Duodenal mucosa (tissue), 2 donors: ENCODE results near the gene GNA15.

Source experiments
- H3K27ac ChIP-seq: one replicate; pipeline ENCODE4 v1.7.0; 2013; ENCODE audit warnings: low read depth, low read length
- H3K27me3 ChIP-seq, 2 donors: one replicate each; pipeline ENCODE4 v1.7.0; 2013; ENCODE audit warnings: low read length in 2 of 2, control low read depth in 1 of 2; ENCODE audit not compliant: insufficient read depth in 2 of 2, control insufficient read depth in 1 of 2
- H3K36me3 ChIP-seq, 2 donors: one replicate each; pipeline ENCODE4 v1.7.0; 2013; ENCODE audit warnings: low read length in 2 of 2, control low read depth in 1 of 2; ENCODE audit not compliant: insufficient read depth in 2 of 2, control insufficient read depth in 1 of 2
- H3K4me1 ChIP-seq, 2 donors: one replicate each; pipeline ENCODE4 v1.7.0; 2013; ENCODE audit warnings: low read length in 2 of 2, control low read depth in 1 of 2; ENCODE audit not compliant: insufficient read depth in 2 of 2, control insufficient read depth in 1 of 2
- H3K4me3 ChIP-seq, 2 donors: one replicate each; pipeline ENCODE4 v1.7.0; 2013; ENCODE audit warnings: low read length in 2 of 2, low read depth in 1 of 2
- H3K9ac ChIP-seq, 2 donors: one replicate each; pipeline ENCODE4 v1.7.0; 2013; ENCODE audit warnings: low read length in 2 of 2, low read depth in 1 of 2
- H3K9me3 ChIP-seq, 2 donors: one replicate each; pipeline ENCODE4 v1.7.0; 2013; ENCODE audit warnings: low read length in 2 of 2, control low read depth in 1 of 2; ENCODE audit not compliant: control insufficient read depth in 1 of 2

The GNA15 gene

DNA sequence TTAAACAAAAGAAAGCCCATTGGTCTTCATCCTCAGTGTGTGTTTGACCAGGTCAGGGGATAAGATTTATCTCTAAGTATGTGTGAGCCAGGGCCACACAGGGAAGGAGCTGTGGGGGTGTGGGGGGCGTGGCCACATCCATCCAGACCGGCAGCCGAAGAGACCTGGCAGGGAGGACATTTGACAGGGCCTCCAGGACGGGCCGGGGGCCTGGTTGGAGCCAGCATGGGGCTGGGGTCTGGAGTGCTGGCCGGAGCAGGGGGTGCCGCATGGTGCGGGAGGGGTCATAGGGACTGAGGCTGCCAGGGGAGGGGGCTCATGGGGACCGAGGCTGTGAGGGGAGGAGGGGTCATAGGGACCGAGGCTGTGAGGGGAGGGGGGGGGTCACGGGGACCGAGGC, 20.4 kb upstream of the GNA15 start:
- no peaks in the 10 kb centered on the region for H3K9me3 ChIP-seq
- H3K36me3 ChIP-seq: peaks cover 15 to 84% of the 10 kb centered on the region in 2 donors
- no peaks in the 10 kb centered on the region for H3K4me1 ChIP-seq
- H3K4me3 ChIP-seq: no peak overlapping the region
- no peaks in the 10 kb centered on the region for H3K27me3 ChIP-seq
- H3K9ac ChIP-seq: no peak overlapping the region
- no peak overlapping the region for H3K27ac ChIP-seq

- H3K9ac ChIP-seq: no peak overlapping the region
- no peaks in the 10 kb centered on the region for H3K4me1 ChIP-seq
- no peak overlapping the region for H3K27ac ChIP-seq
Measured at GRCh38 chr19:3115916-3116602, 19.8 kb upstream of the GNA15 start.

GRCh38 chr19:3116621-3117020, 19.2 kb upstream of the GNA15 start:
- no peak overlapping the region for H3K4me3 ChIP-seq
- no peak overlapping the region for H3K9ac ChIP-seq
- H3K36me3 ChIP-seq: peaks cover 10 to 82% of the 10 kb centered on the region in 2 donors
- H3K27ac ChIP-seq: no peak overlapping the region
- H3K27me3 ChIP-seq: no peaks in the 10 kb centered on the region
- no peaks in the 10 kb centered on the region for H3K9me3 ChIP-seq
- no peaks in the 10 kb centered on the region for H3K4me1 ChIP-seq

More at GRCh38 chr19:3115916-3116602, 19.8 kb upstream of the GNA15 start:
- Histone ChIP-seq H3K9me3 (no peaks in the 10 kb centered on the region), H3K36me3 (peaks cover 15 to 82% of the 10 kb centered on the region in 2 donors), H3K4me3 (no peak overlapping the region), H3K27me3 (no peaks in the 10 kb centered on the region)

GRCh38 chr19:3117716-3118115, 18.1 kb upstream of the GNA15 start:
- Histone ChIP-seq H3K4me1 (no peaks in the 10 kb centered on the region), H3K4me3 (no peak overlapping the region), H3K9me3 (no peaks in the 10 kb centered on the region), H3K36me3 (peaks cover 10 to 84% of the 10 kb centered on the region in 2 donors), H3K9ac (no peak overlapping the region), H3K27ac (no peak overlapping the region), H3K27me3 (no peaks in the 10 kb centered on the region)

- Histone ChIP-seq H3K36me3 (peaks cover 10 to 82% of the 10 kb centered on the region in 2 donors), H3K9ac (no peak overlapping the region), H3K27me3 (no peaks in the 10 kb centered on the region)
Measured at GRCh38 chr19:3118232-3119070, 17.4 kb upstream of the GNA15 start.

DNA sequence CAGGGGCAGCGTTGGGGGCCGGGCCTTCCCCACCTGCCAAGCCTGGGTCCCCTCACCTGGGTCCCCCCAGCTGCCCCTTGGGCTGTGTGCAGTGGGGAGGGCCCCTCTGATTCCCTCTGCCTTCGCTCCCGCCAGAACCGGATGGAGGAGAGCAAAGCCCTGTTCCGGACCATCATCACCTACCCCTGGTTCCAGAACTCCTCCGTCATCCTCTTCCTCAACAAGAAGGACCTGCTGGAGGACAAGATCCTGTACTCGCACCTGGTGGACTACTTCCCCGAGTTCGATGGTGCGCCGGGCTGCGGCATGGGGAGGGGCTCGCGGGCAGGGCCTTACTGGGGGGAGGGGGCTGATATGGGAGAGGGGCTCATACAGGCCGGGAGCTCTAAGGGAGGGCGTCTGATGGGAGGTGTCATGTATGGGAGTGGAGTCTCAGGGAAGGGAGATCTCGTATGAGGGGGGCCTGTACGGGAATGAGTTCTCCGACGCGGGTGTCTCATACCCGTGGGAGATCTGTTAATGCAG, 16.7 kb upstream of the GNA15 start:
- Histone ChIP-seq H3K27me3 (no peaks in the 10 kb centered on the region), H3K9ac (no peak overlapping the region), H3K27ac (no peak overlapping the region), H3K4me3 (no peak overlapping the region), H3K9me3 (no peaks in the 10 kb centered on the region), H3K4me1 (no peaks in the 10 kb centered on the region), H3K36me3 (peaks cover 9 to 75% of the 10 kb centered on the region in 2 donors)

More at GRCh38 chr19:3118232-3119070, 17.4 kb upstream of the GNA15 start:
- Histone ChIP-seq H3K4me1 (no peaks in the 10 kb centered on the region), H3K27ac (no peak overlapping the region), H3K9me3 (no peaks in the 10 kb centered on the region), H3K4me3 (no peak overlapping the region)

- Histone ChIP-seq H3K27ac (no peak overlapping the region), H3K9ac (no peak overlapping the region), H3K27me3 (no peaks in the 10 kb centered on the region), H3K9me3 (no peaks in the 10 kb centered on the region), H3K4me1 (no peaks in the 10 kb centered on the region), H3K36me3 (peaks cover 7 to 68% of the 10 kb centered on the region in 2 donors), H3K4me3 (no peak overlapping the region)
Measured at GRCh38 chr19:3119693-3120380, 16.0 kb upstream of the GNA15 start.

DNA sequence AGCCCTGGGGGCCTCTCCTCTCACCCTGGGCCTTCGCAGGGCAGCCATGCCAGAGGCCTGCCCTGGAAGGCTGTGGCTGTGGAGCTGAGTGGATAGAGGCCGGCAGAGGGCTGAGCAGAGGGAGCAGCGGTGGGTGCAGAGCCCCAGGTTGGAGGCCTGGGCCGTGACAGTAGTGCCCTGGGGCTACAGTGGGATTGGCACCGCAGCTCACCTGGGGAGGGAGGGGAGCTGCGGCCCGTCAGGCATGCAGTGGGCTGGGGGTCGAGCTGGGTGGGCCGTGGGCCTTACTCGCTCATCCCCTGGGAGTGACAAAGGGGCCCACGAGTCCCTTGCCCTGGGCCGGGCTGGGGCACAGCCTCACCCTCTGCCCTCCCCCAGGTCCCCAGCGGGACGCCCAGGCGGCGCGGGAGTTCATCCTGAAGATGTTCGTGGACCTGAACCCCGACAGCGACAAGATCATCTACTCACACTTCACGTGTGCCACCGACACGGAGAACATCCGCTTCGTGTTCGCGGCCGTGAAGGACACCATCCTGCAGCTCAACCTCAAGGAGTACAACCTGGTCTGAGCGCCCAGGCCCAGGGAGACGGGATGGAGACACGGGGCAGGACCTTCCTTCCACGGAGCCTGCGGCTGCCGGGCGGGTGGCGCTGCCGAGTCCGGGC, 15.1 kb upstream of the GNA15 start:
- Histone ChIP-seq H3K9ac (no peak overlapping the region), H3K27me3 (no peaks in the 10 kb centered on the region), H3K36me3 (peaks cover 7 to 62% of the 10 kb centered on the region in 2 donors), H3K27ac (no peak overlapping the region), H3K4me3 (no peak overlapping the region), H3K9me3 (no peaks in the 10 kb centered on the region), H3K4me1 (peaks cover 0 to 3% of the 10 kb centered on the region in 2 donors)

GRCh38 chr19:3121396-3121795, 14.4 kb upstream of the GNA15 start:
- Histone ChIP-seq H3K4me1 (peaks cover 0 to 3% of the 10 kb centered on the region in 2 donors), H3K27ac (no peak overlapping the region), H3K36me3 (peaks cover 7 to 55% of the 10 kb centered on the region in 2 donors), H3K9me3 (no peaks in the 10 kb centered on the region), H3K9ac (no peak overlapping the region), H3K27me3 (no peaks in the 10 kb centered on the region), H3K4me3 (no peak overlapping the region)
